ENCODE data around the gene CFAP73. TPM values are rescaled to one million over a fixed set of nuclear protein-coding genes. Genes with fewer than 3 reads are reported as not detected.

CFAP73 gene
- polyA plus RNA-seq, 1 of the 3 experiments (the other 2 are of a cell fraction): not detected

- TF ChIP-seq RCOR1 (IDR thresholded peaks at IDR 0.05; ENCODE audit: low read length): peak; percentile 35; the same call in 1 of the 2 replicates
- peak; percentile 33; the same call in 1 of the 2 replicates for TF ChIP-seq NRF1 (IDR thresholded peaks at IDR 0.05; ENCODE audit: low read depth, low read length)
- TF ChIP-seq CHD2 (IDR thresholded peaks at IDR 0.05; ENCODE audit: low read length, partially characterized antibody): no peak
- no peak for TF ChIP-seq IRF3 (IDR thresholded peaks at IDR 0.05; ENCODE audit: low read depth, low read length)
- TF ChIP-seq REST (IDR thresholded peaks at IDR 0.05; ENCODE audit: low read depth, low read length): no peak
- no peak for TF ChIP-seq USF2 (IDR thresholded peaks at IDR 0.05; ENCODE audit: borderline replicate concordance, low read depth, low read length)
Measured at GRCh38 chr12:113152835-113153814, 3.6 kb downstream of the CFAP73 start (continued).

- Histone ChIP-seq H3K27ac (ENCODE audit: low read depth in 2 of 2, low read length in 1 of 2) (no peak overlapping the region), H2AFZ (ENCODE audit: low read depth) (no peak overlapping the region), H3K9me3 (no peaks in the 10 kb centered on the region), H4K20me1 (ENCODE audit: insufficient read depth) (no peaks in the 10 kb centered on the region), H3K9me2 (no peaks in the 10 kb centered on the region), H3K79me2 (ENCODE audit: insufficient read depth) (no peaks in the 10 kb centered on the region), H3F3A (replicated peaks; ENCODE audit: insufficient read depth) (peaks cover 13% of the 10 kb centered on the region), H3K4me3 (ENCODE audit: low read depth in 2 of 2, low read length in 1 of 2) (peak overlapping the region in 1 of 2 experiments; percentile 6; a peak in 1 of 4 replicates), H3K9ac (no peak overlapping the region), H3K4me1 (ENCODE audit: control insufficient read depth in 1 of 2, insufficient read depth in 2 of 2, low read depth in 1 of 2, low read length in 1 of 2) (peaks cover 5 to 9% of the 10 kb centered on the region in 2 experiments; a peak in 2 of 4 replicates), H3K36me3 (replicated peaks in 1 of 2; ENCODE audit: control insufficient read depth in 1 of 2, insufficient read depth in 2 of 2, low read length in 1 of 2) (peaks cover 5 to 18% of the 10 kb centered on the region in 2 experiments), H3K27me3 (ENCODE audit: insufficient read depth) (peaks cover 24% of the 10 kb centered on the region), H3K4me2 (peak overlapping the region; percentile 71; the same call in 1 of the 2 replicates)
- ChIA-PET POLR2A (no interaction called here), CTCF (interaction anchor here (1.2 to 7.6 kb wide), 13 partner anchors 8 to 162 kb away, joined by 4 to 49 read pairs (median 6); partner anchors contain the start of genes DTX1 and RASAL1)
- DNase-seq: peak; percentile 83
- WGBS (ENCODE audit: low lambda C conversion rate): 11% methylated on average over 27 of the region's 51 CpGs
- TF ChIP-seq EZH2phosphoT487 (IDR thresholded peaks at IDR 0.05; ENCODE audit: borderline replicate concordance, low read depth): no peak
- TF ChIP-seq POLR2AphosphoS5 (IDR thresholded peaks at IDR 0.05; ENCODE audit: low read depth, low read length): no peak
- no peak for TF ChIP-seq YY1 (IDR thresholded peaks at IDR 0.05; ENCODE audit: low read depth)
- TF ChIP-seq TCF12 (IDR thresholded peaks at IDR 0.05): no peak
- TF ChIP-seq PBX3 (IDR thresholded peaks at IDR 0.05): no peak
- TF ChIP-seq USF2 (IDR thresholded peaks at IDR 0.05; ENCODE audit: borderline replicate concordance, low read depth, low read length): no peak
- no peak for TF ChIP-seq USF1 (IDR thresholded peaks at IDR 0.05; ENCODE audit: borderline replicate concordance, low read depth)
- no peak for TF ChIP-seq GABPA (IDR thresholded peaks at IDR 0.05; ENCODE audit: low read depth)
- TF ChIP-seq FOXJ3 (CRISPR knock-in tag; IDR thresholded peaks at IDR 0.05): no peak
- TF ChIP-seq ELF1 (IDR thresholded peaks at IDR 0.05): no peak
- no peak for TF ChIP-seq TAF1 (IDR thresholded peaks at IDR 0.05; ENCODE audit: borderline replicate concordance, low read depth, low read length)
- TF ChIP-seq SIN3A (IDR thresholded peaks at IDR 0.05; ENCODE audit: borderline replicate concordance, low read depth, low read length): no peak
- no peak for TF ChIP-seq EP300 (IDR thresholded peaks at IDR 0.05; ENCODE audit: borderline replicate concordance in 1 of 2, low read depth in 1 of 2, low read length in 1 of 2)
- TF ChIP-seq NFIC (IDR thresholded peaks at IDR 0.05; ENCODE audit: borderline replicate concordance): no peak
Measured at GRCh38 chr12:113154351-113154973, 4.9 kb downstream of the CFAP73 start.

Data from SK-N-SH (cell line).